ENCODE measurements around the gene IFITM5.
A peak's percentile ranks its signal among the peaks of the same experiment; 100 is the strongest.

The IFITM5 gene

DNA sequence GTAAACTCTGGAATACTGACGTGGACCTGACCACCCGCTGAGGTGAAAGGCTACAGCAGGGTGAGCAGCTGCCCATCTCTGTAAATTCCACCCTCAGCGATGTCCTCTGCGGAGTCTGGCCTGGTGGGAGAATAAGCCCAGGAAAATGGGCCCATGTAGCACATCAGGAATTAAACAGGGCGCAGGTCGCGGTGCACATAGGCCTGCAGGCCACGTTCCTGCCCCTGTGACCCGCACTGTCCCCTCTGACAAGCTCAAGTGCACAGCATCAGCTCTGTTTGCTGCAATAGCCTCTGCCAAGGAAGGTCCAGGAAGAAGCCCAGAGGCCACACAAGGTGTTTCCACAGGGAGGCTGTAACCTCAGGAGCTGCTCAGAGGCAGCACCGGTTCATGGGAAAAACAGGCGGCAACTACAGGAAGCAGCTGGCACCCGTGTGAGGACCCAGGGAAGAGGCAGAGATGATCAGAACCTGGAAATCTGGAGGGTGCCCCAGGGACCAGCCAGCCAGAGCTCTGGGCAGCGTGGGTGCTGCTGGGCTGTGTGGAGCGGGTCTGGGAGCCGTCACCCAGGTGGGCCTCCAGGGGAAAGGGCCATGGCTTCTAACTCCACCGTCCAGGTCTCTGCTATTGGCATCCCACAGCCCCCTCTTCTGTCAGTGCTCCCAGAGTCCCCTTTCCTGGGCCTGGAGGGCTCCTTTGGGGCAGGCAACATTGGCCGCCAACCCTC is 7.5 kb upstream of the IFITM5 start:
- peaks cover 4% of the 10 kb centered on the region; the same call in 1 of the 2 replicates for H3K27me3 ChIP-seq (ENCODE audit: low read depth, low read length)
- H3K36me3 ChIP-seq (replicated peaks; ENCODE audit: low read depth, low read length) = no peaks in the 10 kb centered on the region
- TF ChIP-seq EZH2phosphoT487 (IDR thresholded peaks at IDR 0.05; ENCODE audit: low read depth) = no peak
- TF ChIP-seq, protein P1, sequence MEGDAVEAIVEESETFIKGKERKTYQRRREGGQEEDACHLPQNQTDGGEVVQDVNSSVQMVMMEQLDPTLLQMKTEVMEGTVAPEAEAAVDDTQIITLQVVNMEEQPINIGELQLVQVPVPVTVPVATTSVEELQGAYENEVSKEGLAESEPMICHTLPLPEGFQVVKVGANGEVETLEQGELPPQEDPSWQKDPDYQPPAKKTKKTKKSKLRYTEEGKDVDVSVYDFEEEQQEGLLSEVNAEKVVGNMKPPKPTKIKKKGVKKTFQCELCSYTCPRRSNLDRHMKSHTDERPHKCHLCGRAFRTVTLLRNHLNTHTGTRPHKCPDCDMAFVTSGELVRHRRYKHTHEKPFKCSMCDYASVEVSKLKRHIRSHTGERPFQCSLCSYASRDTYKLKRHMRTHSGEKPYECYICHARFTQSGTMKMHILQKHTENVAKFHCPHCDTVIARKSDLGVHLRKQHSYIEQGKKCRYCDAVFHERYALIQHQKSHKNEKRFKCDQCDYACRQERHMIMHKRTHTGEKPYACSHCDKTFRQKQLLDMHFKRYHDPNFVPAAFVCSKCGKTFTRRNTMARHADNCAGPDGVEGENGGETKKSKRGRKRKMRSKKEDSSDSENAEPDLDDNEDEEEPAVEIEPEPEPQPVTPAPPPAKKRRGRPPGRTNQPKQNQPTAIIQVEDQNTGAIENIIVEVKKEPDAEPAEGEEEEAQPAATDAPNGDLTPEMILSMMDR (IDR thresholded peaks at IDR 0.05; ENCODE audit: low read depth, low read length) = no peak
- H2AFZ ChIP-seq (ENCODE audit: low read depth, low read length) = no peak overlapping the region
- H3K27ac ChIP-seq (ENCODE audit: low read length) = no peak overlapping the region
- peaks cover 33% of the 10 kb centered on the region for H3K4me1 ChIP-seq (ENCODE audit: low read length)
- no peaks in the 10 kb centered on the region for H4K20me1 ChIP-seq (ENCODE audit: insufficient read depth, low read length)
- no peaks in the 10 kb centered on the region for H3K79me2 ChIP-seq (ENCODE audit: low read length)
- no peak overlapping the region for H3K4me2 ChIP-seq (ENCODE audit: low read length)
- H3K4me3 ChIP-seq (ENCODE audit: low read length) = no peak overlapping the region
- H3K9ac ChIP-seq (ENCODE audit: low read length) = no peak overlapping the region
- H3K9me3 ChIP-seq (ENCODE audit: insufficient read depth, low read length) = no peaks in the 10 kb centered on the region

DNA sequence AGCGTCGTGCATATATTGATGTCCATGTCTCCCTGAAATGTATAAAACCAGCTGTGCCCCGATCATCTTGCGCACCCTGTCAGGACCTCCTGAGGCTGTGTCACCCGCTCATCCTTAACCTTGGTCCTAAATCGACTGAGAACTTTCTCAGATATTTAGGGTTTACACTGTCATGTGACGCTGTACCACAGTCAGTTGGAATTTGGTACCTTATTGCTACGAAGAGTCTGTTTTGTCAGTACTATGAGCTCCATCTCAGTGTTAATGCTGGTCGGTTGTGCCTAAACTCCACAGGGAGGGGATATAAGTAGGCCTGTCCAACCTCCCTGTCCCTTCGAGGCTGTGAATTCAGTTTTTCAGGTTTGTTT is 6.5 kb upstream of the IFITM5 start:
- Histone ChIP-seq H3K9me3 (ENCODE audit: insufficient read depth, low read length) (no peaks in the 10 kb centered on the region), H3K27ac (ENCODE audit: low read length) (no peak overlapping the region), H2AFZ (ENCODE audit: low read depth, low read length) (no peak overlapping the region), H3K4me3 (ENCODE audit: low read length) (no peak overlapping the region), H3K9ac (ENCODE audit: low read length) (no peak overlapping the region), H4K20me1 (ENCODE audit: insufficient read depth, low read length) (no peaks in the 10 kb centered on the region), H3K27me3 (ENCODE audit: low read depth, low read length) (peaks cover 4% of the 10 kb centered on the region; the same call in 1 of the 2 replicates), H3K79me2 (ENCODE audit: low read length) (no peaks in the 10 kb centered on the region), H3K36me3 (replicated peaks; ENCODE audit: low read depth, low read length) (no peaks in the 10 kb centered on the region), H3K4me1 (ENCODE audit: low read length) (peaks cover 30% of the 10 kb centered on the region), H3K4me2 (ENCODE audit: low read length) (no peak overlapping the region)
- TF ChIP-seq, protein P1 (IDR thresholded peaks at IDR 0.05; ENCODE audit: low read depth, low read length) = no peak
- no peak for TF ChIP-seq EZH2phosphoT487 (IDR thresholded peaks at IDR 0.05; ENCODE audit: low read depth)

DNA sequence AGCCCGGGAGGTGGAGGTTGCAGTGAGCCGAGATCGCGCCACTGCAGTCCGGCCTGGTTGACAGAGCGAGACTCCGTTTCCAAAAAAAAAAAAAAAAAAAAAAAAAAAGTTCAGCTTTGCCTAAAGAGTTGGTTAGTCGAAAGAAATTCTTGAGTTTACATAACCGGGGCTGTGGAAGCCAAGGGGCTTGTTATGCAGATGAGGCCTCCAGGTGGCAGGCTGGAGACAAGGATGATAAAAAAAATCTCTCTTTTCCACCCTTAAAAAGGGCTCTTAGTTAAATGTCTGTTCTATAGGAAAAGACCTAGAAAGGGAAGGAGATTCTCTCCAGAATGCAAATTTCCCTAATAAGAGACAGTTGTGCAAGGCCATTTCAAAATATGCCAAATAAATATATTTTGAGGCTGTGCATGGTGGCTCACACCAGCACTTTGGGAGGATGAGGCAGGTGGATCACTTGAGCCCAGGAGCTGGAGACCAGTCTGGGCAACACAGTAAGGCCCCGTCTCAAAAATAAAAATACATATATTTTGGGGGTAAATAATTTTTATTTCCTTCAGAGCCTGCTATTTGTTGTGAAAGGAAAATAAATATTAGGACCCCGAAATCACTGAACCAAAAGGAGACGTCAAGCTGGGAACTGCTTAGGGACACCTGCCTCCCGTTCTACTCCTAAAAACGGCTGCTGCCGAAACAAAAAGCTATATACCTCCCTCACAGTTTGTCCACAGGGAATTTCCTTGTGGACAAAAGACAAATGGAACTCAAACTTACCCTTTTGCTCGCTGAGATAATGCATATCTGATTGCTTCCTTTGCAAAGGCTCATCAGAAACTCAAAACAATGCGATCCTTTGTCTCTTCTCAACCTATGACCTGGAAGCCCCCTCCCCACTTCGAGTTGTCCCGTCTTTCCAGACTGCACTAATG is 5.9 kb upstream of the IFITM5 start:
- Histone ChIP-seq H3K27ac (ENCODE audit: low read length) (no peak overlapping the region), H3K4me1 (ENCODE audit: low read length) (peaks cover 30% of the 10 kb centered on the region), H2AFZ (ENCODE audit: low read depth, low read length) (no peak overlapping the region), H4K20me1 (ENCODE audit: insufficient read depth, low read length) (no peaks in the 10 kb centered on the region), H3K4me2 (ENCODE audit: low read length) (no peak overlapping the region), H3K9me3 (ENCODE audit: insufficient read depth, low read length) (no peaks in the 10 kb centered on the region), H3K4me3 (ENCODE audit: low read length) (no peak overlapping the region), H3K27me3 (ENCODE audit: low read depth, low read length) (peaks cover 8% of the 10 kb centered on the region; the same call in 1 of the 2 replicates), H3K79me2 (ENCODE audit: low read length) (no peaks in the 10 kb centered on the region), H3K9ac (ENCODE audit: low read length) (no peak overlapping the region), H3K36me3 (replicated peaks; ENCODE audit: low read depth, low read length) (no peaks in the 10 kb centered on the region)
- TF ChIP-seq EZH2phosphoT487 (IDR thresholded peaks at IDR 0.05; ENCODE audit: low read depth) = no peak
- TF ChIP-seq, protein P1 (IDR thresholded peaks at IDR 0.05; ENCODE audit: low read depth, low read length) = peak; percentile 66

DNA sequence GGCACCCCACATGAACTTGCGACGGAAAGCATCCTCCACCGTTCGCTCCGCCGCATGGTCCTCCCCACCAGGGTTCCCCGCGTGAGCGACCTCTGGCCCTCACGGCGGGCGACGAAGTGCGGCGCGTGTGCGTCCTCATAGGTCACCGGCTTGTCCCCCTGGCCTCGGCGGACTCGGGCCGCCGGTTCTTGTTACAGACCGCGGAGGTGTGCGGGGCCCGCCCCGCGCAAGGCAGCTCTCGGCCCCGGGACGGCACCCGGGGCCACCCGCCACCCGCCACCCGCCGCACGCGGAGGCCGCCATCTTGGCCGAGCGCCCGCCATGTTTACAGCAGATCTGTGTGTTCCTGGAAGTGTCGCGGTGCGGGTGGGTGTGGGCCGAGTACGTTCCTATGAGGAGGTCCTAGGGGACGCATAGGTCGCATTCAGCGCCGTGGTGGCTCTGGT is 4.8 kb upstream of the IFITM5 start:
- H3K4me2 ChIP-seq (ENCODE audit: low read length) = 0 out of 2 replicates have a peak overlapping the region, but pooled peaks have one; percentile 75

More for the DNA sequence above, 4.8 kb upstream of the IFITM5 start:
- no peaks in the 10 kb centered on the region for H4K20me1 ChIP-seq (ENCODE audit: insufficient read depth, low read length)
- TF ChIP-seq, protein P1 (IDR thresholded peaks at IDR 0.05; ENCODE audit: low read depth, low read length) = no peak
- no peak for TF ChIP-seq EZH2phosphoT487 (IDR thresholded peaks at IDR 0.05; ENCODE audit: low read depth)
- H3K9ac ChIP-seq (ENCODE audit: low read length) = no peak overlapping the region
- no peak overlapping the region for H3K4me3 ChIP-seq (ENCODE audit: low read length)
- H3K79me2 ChIP-seq (ENCODE audit: low read length) = no peaks in the 10 kb centered on the region
- H3K27ac ChIP-seq (ENCODE audit: low read length) = no peak overlapping the region
- H3K27me3 ChIP-seq (ENCODE audit: low read depth, low read length) = peaks cover 5% of the 10 kb centered on the region; the same call in 1 of the 2 replicates
- H3K36me3 ChIP-seq (replicated peaks; ENCODE audit: low read depth, low read length) = no peaks in the 10 kb centered on the region
- H3K4me1 ChIP-seq (ENCODE audit: low read length) = peaks cover 27% of the 10 kb centered on the region
- no peaks in the 10 kb centered on the region for H3K9me3 ChIP-seq (ENCODE audit: insufficient read depth, low read length)
- H2AFZ ChIP-seq (ENCODE audit: low read depth, low read length) = no peak overlapping the region
